Left kidney (tissue), 2 donors: ENCODE data around the gene FAM13B. TPM values are rescaled to one million over a fixed set of nuclear protein-coding genes. Genes with fewer than 3 reads are reported as not detected.
"Not testable (repeated sequence)": the region's sequence is repeated elsewhere in the genome, so short reads cannot be mapped to it uniquely, and the experiment has no call there.

Experiments
- DNase-seq: peaks from one replicate; pipeline ENCODE4 v3.0.0-alpha.2; 2013
- polyA plus RNA-seq: library from polyadenylated mRNA; unstranded; fragments of 120-200 nt; gene quantifications from one replicate; pipeline ENCODE4 v1.2.1, GENCODE V29; 2013; ENCODE audit not compliant: insufficient read length

The FAM13B gene
- polyA plus RNA-seq, 1 donor = 68.3 TPM

DNA sequence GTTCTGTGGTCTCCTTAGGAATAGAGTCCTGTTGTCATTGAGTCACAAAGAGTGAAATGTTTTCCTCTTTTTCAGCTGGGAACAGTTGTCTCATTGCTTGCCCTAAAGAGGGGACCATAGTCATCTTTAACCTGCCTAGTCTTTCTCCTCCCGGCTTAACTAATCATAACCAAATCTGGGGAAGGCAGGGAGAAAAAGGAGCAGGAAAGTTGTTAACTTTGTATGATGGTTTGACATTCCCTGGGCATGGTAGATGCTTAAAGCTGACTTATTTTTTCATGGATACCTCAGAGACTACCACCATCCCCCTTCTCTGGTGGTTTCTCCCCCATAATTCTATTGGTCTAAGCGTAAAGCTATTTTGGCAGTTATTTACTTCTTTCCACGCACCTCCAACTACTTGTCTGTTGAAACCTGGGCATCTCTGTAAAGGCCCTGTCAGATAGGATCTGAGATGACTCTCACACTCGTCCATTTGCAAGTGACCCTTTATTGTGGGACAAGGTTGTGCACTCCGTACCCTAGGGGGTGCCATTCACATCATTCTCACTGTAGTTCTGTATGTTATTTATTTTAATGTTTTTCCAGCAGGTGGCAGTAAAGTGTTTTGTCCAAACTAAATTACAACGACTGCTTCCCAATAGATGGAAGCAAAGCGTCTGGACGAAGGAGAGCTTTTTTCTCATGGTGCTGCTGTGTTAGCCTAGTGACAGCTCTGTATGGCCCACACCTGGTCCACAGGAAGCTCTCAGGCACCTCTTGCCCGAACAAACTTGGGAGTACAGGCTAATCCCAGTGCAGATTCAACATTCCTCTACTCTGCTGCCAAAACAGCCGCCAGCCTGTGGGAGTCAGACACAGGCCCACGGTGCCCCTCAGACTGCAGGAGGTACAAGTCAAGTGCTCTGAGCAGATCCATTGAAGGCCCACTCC lies 3.0 kb upstream of the FAM13B start:
- DNase-seq = peak; percentile 88

DNA sequence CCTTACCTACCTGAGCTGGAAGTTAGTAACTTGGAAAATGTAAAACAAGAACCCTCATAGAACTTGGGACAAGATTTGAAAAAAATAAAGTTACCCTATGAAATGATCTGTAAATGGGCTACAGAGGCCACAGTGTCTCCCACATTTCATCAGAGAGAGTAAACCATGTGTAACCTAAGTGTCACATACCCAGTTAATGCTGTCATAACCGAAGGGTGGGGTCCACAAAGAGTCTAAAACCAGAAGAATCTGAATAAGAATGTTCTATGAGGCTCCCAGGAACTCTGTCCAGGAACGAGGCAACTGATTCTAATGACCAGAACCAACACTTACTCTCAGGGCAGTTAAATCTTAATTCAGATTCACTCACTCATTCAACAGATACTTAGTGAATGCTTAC lies 1.0 kb upstream of the FAM13B start:
- DNase-seq = no peak

- no peak for DNase-seq
These were observed 518 bp upstream of the FAM13B start for GRCh38 chr5:138033386-138033808.

DNA sequence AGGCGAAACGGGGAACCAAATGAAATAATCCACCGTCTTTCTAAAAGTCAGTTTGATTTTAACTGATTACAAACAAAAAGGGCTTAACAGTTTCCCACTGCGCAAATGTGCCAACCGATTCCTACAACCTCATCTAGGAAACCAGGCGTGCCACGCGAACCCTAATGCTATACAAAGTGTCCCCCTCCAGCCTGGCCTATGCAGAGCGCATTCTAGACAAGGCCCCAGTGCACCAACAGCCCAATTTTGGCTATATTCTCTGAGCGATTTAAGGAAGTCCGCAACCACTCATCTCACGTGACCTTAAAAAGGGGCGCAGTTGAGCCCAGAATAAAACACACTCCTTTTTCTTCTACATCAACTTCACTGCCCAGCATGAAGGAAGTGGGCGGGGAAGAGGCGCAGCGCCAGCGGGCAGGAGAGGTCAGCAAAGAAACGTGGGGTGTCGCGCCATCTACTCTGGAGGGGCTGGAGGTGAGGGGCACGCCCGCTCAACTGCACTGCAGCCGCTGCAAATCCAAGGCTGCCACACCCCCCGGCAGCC lies 779 bp downstream of the FAM13B start:
- DNase-seq = peak; percentile 36

- no peak for DNase-seq
These were observed 2.9 kb downstream of the FAM13B start for GRCh38 chr5:138029944-138030343.

- no peak for DNase-seq
These were observed 3.4 kb downstream of the FAM13B start for GRCh38 chr5:138029501-138029900.

DNA sequence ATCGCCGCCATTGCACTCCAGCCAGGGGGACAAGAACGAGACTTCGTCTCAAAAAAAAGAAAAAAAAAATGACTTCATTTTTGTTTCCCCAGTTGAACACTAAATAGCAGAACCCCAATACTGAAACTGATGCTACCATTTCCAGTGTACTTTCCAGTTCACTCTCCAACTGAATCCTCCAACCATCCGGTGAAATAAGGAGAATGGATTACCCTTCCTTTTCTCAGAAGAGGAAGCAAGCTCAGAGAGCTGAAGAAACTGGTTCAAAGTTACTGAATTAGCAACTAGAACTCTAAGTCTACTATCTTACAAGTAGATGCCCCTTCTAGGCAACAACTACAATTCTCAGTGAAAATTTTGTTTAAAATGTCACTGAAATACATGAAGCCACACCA lies 3.9 kb downstream of the FAM13B start:
- DNase-seq = no peak

DNA sequence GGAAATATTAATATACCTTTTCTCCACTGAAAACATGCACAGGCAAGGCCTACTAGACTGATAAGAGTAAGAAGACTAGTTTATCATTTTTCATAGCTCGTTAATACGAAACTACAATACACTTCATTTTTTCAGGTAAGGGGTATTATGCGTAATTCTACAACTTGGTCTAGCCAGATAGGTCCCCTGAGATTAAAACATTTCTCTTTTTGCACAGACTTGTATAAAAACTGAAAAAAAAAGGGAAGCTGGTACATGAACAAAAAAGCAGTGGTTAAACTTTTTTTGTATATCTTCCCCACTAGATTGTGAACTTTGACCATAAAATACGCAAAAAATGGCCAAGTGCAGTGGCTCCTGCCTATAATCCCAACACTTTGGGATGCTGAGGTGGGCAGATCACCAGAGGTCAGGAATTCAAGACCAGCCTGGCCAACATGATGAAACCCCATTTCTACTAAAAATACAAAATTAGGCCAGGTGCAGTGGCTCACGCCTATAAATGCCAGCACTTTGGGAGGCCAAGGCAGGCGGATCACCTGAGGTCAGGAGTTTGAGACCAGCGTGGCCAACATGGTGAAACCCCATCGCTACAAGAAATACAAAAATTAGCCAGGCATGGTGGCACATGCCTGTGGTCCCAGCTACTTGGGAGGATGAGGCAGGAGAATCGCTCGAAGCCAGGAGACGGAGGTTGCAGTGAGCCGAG lies 4.5 kb downstream of the FAM13B start:
- DNase-seq = not testable (repeated sequence)

GRCh38 chr5:138026793-138027192 lies 6.1 kb downstream of the FAM13B start:
- not testable (repeated sequence) for DNase-seq

- no peak for DNase-seq
These were observed 7.6 kb downstream of the FAM13B start for GRCh38 chr5:138025285-138025684.

GRCh38 chr5:138024117-138024516 lies 8.8 kb downstream of the FAM13B start:
- no peak for DNase-seq

GRCh38 chr5:138022912-138023311 lies 10.0 kb downstream of the FAM13B start:
- DNase-seq = no peak

DNA sequence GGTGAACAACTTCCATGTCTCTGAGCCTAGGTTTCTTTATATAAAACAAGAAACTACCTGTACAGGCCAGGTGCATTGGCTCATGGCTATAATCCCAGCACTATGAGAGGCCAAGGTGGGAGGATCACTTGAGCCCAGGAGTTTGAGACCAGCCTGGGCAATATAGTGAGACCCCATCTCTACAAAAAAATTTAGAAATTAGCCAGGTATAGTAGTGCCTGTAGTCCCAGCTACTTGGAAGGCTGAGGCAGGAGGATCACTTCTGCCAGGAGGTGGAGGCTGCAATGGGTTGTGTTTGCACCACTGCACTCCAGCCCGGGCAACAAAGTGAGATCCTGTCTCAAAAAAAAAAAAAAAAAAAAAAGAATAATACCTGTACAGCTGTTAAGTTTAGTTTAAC lies 11.1 kb downstream of the FAM13B start:
- DNase-seq = no peak

DNA sequence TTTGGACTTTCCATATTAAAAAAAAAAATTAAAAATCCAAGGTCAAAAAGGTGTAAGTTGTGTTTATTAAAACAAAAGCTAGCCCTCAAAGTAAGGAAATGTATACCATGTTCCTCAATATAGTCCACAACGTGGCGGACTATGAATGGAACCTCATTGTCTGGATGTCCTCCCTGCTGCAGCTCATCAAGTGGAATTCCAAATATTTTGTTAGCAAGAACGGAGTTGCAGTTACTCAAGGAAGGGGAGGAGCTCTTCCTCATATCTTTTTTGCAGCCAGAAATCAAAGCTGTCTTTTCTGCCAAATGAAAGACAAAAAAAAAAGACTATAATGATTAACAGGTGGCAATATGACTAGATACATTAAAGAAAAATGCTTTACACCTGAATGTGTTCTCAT lies 14.0 kb downstream of the FAM13B start:
- DNase-seq = no peak

DNA sequence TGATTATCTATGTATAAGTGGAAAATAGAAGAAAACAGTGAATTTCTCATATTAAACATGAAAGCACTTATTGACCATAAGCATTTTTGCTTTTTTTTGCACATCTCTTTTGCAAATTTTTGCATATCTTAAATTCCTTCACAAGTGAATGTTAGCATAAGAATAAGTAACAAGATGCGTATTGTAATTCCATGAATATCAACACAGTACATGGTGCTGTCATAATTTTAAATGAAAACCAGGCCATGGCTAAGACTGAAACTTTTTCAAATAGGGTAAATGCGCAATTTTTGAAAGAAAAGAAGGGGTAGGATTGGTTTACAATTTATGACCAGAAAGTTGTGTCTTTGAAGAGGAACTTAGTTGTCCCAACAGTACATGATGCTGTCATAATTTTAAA lies 17.0 kb downstream of the FAM13B start:
- DNase-seq = no peak

DNA sequence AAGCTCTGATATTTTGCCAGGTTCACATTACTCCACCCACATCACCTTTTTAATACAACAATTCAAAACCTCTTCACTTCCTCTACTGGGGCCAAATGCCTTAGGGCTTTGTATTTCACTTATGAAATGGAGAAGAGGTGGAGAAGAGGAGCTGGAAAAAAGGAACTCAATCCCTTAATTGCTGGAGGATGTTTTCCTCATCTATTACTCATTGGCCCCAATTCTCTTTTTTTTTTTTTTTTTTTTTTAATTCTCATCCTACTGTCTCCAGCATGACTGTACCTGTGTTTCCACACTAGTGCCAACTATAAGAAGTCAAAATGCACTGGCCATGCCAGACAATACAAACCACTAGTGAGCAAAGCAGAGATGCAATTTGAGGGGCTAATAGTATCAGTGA lies 20.9 kb downstream of the FAM13B start:
- no peak for DNase-seq

GRCh38 chr5:138000102-138000723 lies 32.7 kb downstream of the FAM13B start:
- no peak for DNase-seq

DNA sequence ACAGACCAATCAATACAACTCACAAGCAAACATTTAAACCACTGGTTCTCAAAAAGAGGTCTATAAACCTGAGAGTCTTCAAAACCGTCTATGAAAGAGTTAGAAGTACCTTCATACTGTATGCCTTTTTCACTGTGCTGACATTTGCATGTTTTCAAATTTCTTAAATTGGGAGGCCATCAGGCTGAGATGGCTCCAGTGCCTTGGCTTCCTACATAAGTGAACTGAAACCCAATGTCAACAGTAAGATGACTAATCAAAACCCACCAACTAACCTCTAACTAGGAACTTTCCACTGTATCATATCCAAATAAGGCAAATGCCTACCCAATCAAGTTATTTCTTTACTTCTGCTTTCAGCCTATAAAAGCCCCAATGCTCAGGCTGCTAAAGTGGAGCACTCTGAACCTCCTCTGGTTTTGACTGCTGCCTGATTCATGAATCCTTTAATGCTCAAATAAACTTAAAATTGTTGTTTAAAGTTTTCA lies 35.1 kb downstream of the FAM13B start:
- DNase-seq = no peak

GRCh38 chr5:137995749-137996128 lies 37.1 kb downstream of the FAM13B start:
- no peak for DNase-seq

DNA sequence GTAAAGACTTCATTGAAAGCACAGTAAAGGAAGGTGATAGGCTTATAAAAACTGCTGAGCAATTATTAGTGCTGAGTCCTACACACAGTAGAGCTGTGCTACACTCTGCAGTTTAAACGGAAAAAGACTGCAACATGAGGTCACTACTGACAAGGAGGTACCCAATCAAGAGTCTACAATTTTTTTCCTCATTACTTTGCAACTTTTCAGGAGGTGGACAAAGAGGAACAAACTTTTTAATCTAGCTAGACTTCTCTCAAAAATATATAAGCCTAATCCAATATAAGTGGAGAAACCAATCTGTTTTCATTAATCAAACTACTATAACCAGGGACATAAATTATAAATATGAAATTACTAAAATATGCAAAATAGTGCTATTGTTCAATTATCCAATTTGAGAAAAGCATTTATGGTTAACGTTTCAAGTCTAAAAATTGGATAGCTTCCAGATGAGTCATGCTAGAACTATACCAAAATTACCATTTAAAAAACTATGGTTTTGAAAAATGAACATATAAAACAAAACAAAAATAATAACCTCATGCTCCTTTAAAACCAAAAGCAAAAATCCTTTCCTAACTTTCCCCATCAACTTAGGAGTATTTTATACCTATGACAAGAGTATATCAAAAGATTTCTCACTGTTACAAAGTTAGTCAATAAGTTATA lies 37.7 kb downstream of the FAM13B start:
- DNase-seq = no peak

- no peak for DNase-seq
These were observed 38.3 kb downstream of the FAM13B start for GRCh38 chr5:137994556-137994955.

- DNase-seq = no peak
These were observed 43.5 kb downstream of the FAM13B start for GRCh38 chr5:137989419-137989818.
